WTC11 (cell line): ENCODE results near the gene KCNJ6.

Experiments used
- FOXJ3 ChIP-seq: sonication (generic); formaldehyde crosslinking; IDR thresholded peaks from 2 replicates; pipeline ENCODE4 v1.9.0; 2021; ENCODE audit warnings: missing genetic modification reagents, mild to moderate bottlenecking, borderline replicate concordance
- FOXP1 ChIP-seq: sonication (generic); formaldehyde crosslinking; IDR thresholded peaks from 2 replicates; pipeline ENCODE4 v1.8.0; 2022; ENCODE audit warnings: missing genetic modification reagents, mild to moderate bottlenecking, moderate library complexity, borderline replicate concordance
- KAT7 ChIP-seq: sonication (generic); formaldehyde crosslinking; IDR thresholded peaks from 2 replicates; pipeline ENCODE4 v1.8.1; 2023; ENCODE audit warnings: missing genetic modification reagents, mild to moderate bottlenecking, borderline replicate concordance
- NFYB ChIP-seq: sonication (generic); formaldehyde crosslinking; conservative IDR thresholded peaks from 2 replicates; pipeline ENCODE4 v1.8.0; 2022; ENCODE audit warnings: low read depth, missing genetic modification reagents
- NR3C1 ChIP-seq: sonication (generic); formaldehyde crosslinking; conservative IDR thresholded peaks from 2 replicates; pipeline ENCODE4 v1.8.1; 2023; ENCODE audit warnings: low read depth, mild to moderate bottlenecking, missing genetic modification reagents
- RELA ChIP-seq: sonication (generic); formaldehyde crosslinking; IDR thresholded peaks from 2 replicates; pipeline ENCODE4 v1.8.1; 2022; ENCODE audit warnings: missing genetic modification reagents, mild to moderate bottlenecking, borderline replicate concordance
- ZNF396 ChIP-seq: fragments of 250-450 bp; sonication (Bioruptor Pico); IDR thresholded peaks from 2 replicates; pipeline ENCODE4 v1.8.0; 2021; ENCODE audit warnings: mild to moderate bottlenecking, moderate library complexity, borderline replicate concordance
- TF ChIP-seq, protein P1 (sequence below): fragments of 200-600 bp; IDR thresholded peaks from 2 replicates; pipeline ENCODE4 v1.8.0; 2022; ENCODE audit warnings: antibody characterized with exemption
- TF ChIP-seq, protein P2 (sequence below): sonication (generic); formaldehyde crosslinking; IDR thresholded peaks from 2 replicates; pipeline ENCODE4 v1.8.1; 2023; ENCODE audit warnings: mild to moderate bottlenecking, missing genetic modification reagents, borderline replicate concordance
- TF ChIP-seq, protein P3 (sequence below): sonication (generic); formaldehyde crosslinking; IDR thresholded peaks from 2 replicates; pipeline ENCODE4 v1.8.0; 2022; ENCODE audit warnings: mild to moderate bottlenecking, missing genetic modification reagents
- TF ChIP-seq, protein P4 (sequence below): sonication (generic); formaldehyde crosslinking; IDR thresholded peaks from 2 replicates; pipeline ENCODE4 v1.8.0; 2023; ENCODE audit warnings: mild to moderate bottlenecking, missing genetic modification reagents
- TF ChIP-seq, protein P5 (sequence below): sonication (generic); formaldehyde crosslinking; IDR thresholded peaks from 2 replicates; pipeline ENCODE4 v1.8.0; 2022; ENCODE audit warnings: mild to moderate bottlenecking, missing genetic modification reagents
- TF ChIP-seq, protein P6 (sequence below): sonication (generic); formaldehyde crosslinking; IDR thresholded peaks from 2 replicates; pipeline ENCODE4 v1.8.0; 2023; ENCODE audit warnings: missing genetic modification reagents, mild to moderate bottlenecking, borderline replicate concordance
- TF ChIP-seq, protein P7 (sequence below): sonication (generic); formaldehyde crosslinking; IDR thresholded peaks from 2 replicates; pipeline ENCODE4 v1.8.1; 2023; ENCODE audit warnings: mild to moderate bottlenecking, missing genetic modification reagents, moderate library complexity

DNA sequence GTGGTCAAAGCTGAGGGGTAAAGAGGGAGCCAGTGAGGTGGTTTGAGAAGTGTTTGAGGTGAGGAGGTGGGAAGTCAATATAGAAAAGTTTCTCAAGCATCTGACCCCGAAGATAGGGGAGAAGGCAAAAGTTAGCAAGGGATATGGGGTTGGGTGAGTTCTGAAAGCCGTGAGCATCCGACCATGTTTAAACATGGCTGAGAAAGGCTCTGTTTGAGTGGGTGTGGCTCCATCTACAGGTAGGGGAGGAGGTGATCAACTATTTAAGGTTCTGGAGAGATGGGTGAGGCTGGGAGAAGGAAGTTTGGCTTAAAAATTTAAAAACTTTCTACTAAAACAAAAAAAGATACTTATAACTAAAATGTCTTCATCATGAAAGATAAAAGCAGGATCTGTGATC is 273.8 kb downstream of the KCNJ6 start:
- no peak for TF ChIP-seq KAT7 (CRISPR knock-in tag)
- TF ChIP-seq, protein P1, sequence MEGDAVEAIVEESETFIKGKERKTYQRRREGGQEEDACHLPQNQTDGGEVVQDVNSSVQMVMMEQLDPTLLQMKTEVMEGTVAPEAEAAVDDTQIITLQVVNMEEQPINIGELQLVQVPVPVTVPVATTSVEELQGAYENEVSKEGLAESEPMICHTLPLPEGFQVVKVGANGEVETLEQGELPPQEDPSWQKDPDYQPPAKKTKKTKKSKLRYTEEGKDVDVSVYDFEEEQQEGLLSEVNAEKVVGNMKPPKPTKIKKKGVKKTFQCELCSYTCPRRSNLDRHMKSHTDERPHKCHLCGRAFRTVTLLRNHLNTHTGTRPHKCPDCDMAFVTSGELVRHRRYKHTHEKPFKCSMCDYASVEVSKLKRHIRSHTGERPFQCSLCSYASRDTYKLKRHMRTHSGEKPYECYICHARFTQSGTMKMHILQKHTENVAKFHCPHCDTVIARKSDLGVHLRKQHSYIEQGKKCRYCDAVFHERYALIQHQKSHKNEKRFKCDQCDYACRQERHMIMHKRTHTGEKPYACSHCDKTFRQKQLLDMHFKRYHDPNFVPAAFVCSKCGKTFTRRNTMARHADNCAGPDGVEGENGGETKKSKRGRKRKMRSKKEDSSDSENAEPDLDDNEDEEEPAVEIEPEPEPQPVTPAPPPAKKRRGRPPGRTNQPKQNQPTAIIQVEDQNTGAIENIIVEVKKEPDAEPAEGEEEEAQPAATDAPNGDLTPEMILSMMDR = no peak
- TF ChIP-seq, protein P2, sequence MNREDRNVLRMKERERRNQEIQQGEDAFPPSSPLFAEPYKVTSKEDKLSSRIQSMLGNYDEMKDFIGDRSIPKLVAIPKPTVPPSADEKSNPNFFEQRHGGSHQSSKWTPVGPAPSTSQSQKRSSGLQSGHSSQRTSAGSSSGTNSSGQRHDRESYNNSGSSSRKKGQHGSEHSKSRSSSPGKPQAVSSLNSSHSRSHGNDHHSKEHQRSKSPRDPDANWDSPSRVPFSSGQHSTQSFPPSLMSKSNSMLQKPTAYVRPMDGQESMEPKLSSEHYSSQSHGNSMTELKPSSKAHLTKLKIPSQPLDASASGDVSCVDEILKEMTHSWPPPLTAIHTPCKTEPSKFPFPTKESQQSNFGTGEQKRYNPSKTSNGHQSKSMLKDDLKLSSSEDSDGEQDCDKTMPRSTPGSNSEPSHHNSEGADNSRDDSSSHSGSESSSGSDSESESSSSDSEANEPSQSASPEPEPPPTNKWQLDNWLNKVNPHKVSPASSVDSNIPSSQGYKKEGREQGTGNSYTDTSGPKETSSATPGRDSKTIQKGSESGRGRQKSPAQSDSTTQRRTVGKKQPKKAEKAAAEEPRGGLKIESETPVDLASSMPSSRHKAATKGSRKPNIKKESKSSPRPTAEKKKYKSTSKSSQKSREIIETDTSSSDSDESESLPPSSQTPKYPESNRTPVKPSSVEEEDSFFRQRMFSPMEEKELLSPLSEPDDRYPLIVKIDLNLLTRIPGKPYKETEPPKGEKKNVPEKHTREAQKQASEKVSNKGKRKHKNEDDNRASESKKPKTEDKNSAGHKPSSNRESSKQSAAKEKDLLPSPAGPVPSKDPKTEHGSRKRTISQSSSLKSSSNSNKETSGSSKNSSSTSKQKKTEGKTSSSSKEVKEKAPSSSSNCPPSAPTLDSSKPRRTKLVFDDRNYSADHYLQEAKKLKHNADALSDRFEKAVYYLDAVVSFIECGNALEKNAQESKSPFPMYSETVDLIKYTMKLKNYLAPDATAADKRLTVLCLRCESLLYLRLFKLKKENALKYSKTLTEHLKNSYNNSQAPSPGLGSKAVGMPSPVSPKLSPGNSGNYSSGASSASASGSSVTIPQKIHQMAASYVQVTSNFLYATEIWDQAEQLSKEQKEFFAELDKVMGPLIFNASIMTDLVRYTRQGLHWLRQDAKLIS (CRISPR knock-in tag) = no peak
- TF ChIP-seq, protein P3, sequence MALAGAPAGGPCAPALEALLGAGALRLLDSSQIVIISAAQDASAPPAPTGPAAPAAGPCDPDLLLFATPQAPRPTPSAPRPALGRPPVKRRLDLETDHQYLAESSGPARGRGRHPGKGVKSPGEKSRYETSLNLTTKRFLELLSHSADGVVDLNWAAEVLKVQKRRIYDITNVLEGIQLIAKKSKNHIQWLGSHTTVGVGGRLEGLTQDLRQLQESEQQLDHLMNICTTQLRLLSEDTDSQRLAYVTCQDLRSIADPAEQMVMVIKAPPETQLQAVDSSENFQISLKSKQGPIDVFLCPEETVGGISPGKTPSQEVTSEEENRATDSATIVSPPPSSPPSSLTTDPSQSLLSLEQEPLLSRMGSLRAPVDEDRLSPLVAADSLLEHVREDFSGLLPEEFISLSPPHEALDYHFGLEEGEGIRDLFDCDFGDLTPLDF (CRISPR knock-in tag) = no peak
- TF ChIP-seq, protein P4, sequence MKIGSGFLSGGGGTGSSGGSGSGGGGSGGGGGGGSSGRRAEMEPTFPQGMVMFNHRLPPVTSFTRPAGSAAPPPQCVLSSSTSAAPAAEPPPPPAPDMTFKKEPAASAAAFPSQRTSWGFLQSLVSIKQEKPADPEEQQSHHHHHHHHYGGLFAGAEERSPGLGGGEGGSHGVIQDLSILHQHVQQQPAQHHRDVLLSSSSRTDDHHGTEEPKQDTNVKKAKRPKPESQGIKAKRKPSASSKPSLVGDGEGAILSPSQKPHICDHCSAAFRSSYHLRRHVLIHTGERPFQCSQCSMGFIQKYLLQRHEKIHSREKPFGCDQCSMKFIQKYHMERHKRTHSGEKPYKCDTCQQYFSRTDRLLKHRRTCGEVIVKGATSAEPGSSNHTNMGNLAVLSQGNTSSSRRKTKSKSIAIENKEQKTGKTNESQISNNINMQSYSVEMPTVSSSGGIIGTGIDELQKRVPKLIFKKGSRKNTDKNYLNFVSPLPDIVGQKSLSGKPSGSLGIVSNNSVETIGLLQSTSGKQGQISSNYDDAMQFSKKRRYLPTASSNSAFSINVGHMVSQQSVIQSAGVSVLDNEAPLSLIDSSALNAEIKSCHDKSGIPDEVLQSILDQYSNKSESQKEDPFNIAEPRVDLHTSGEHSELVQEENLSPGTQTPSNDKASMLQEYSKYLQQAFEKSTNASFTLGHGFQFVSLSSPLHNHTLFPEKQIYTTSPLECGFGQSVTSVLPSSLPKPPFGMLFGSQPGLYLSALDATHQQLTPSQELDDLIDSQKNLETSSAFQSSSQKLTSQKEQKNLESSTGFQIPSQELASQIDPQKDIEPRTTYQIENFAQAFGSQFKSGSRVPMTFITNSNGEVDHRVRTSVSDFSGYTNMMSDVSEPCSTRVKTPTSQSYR (CRISPR knock-in tag) = no peak
- TF ChIP-seq RELA (CRISPR knock-in tag) = no peak
- TF ChIP-seq, protein P5, sequence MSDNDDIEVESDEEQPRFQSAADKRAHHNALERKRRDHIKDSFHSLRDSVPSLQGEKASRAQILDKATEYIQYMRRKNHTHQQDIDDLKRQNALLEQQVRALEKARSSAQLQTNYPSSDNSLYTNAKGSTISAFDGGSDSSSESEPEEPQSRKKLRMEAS (CRISPR knock-in tag) = no peak
- TF ChIP-seq, protein P6, sequence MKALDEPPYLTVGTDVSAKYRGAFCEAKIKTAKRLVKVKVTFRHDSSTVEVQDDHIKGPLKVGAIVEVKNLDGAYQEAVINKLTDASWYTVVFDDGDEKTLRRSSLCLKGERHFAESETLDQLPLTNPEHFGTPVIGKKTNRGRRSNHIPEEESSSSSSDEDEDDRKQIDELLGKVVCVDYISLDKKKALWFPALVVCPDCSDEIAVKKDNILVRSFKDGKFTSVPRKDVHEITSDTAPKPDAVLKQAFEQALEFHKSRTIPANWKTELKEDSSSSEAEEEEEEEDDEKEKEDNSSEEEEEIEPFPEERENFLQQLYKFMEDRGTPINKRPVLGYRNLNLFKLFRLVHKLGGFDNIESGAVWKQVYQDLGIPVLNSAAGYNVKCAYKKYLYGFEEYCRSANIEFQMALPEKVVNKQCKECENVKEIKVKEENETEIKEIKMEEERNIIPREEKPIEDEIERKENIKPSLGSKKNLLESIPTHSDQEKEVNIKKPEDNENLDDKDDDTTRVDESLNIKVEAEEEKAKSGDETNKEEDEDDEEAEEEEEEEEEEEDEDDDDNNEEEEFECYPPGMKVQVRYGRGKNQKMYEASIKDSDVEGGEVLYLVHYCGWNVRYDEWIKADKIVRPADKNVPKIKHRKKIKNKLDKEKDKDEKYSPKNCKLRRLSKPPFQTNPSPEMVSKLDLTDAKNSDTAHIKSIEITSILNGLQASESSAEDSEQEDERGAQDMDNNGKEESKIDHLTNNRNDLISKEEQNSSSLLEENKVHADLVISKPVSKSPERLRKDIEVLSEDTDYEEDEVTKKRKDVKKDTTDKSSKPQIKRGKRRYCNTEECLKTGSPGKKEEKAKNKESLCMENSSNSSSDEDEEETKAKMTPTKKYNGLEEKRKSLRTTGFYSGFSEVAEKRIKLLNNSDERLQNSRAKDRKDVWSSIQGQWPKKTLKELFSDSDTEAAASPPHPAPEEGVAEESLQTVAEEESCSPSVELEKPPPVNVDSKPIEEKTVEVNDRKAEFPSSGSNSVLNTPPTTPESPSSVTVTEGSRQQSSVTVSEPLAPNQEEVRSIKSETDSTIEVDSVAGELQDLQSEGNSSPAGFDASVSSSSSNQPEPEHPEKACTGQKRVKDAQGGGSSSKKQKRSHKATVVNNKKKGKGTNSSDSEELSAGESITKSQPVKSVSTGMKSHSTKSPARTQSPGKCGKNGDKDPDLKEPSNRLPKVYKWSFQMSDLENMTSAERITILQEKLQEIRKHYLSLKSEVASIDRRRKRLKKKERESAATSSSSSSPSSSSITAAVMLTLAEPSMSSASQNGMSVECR (CRISPR knock-in tag) = no peak
- TF ChIP-seq NFYB (CRISPR knock-in tag) = no peak
- no peak for TF ChIP-seq FOXJ3 (CRISPR knock-in tag)
- TF ChIP-seq ZNF396 (CRISPR knock-in tag) = no peak
- TF ChIP-seq, protein P7, sequence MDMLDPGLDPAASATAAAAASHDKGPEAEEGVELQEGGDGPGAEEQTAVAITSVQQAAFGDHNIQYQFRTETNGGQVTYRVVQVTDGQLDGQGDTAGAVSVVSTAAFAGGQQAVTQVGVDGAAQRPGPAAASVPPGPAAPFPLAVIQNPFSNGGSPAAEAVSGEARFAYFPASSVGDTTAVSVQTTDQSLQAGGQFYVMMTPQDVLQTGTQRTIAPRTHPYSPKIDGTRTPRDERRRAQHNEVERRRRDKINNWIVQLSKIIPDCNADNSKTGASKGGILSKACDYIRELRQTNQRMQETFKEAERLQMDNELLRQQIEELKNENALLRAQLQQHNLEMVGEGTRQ (CRISPR knock-in tag) = no peak
- no peak for TF ChIP-seq NR3C1 (CRISPR knock-in tag)
- no peak for TF ChIP-seq FOXP1 (CRISPR knock-in tag)
